Stimulated activated CD4-positive, alpha-beta T cell treated with anti-CD3 and anti-CD28 coated beads, TNF-alpha, amount 100 ng/mL, for 48 hours (primary cell): ENCODE data around the gene PHRF1.
"Not testable (repeated sequence)": the region's sequence is repeated elsewhere in the genome, so short reads cannot be mapped to it uniquely, and the experiment has no call there.

Experiments used
- DNase-seq, 3 donors: peaks; one replicate each; pipeline ENCODE4 v3.0.0-alpha.2; 2020; ENCODE audit warnings: low read depth in 3 of 3

The PHRF1 gene

GRCh38 chr11:635945-636510 is 59.8 kb downstream of the PHRF1 start:
- no peak for DNase-seq

GRCh38 chr11:636511-637332 is 60.5 kb downstream of the PHRF1 start, which contains the start of gene DRD4:
DRD4 (plus strand) TSS chr11:637269; CDS start chr11:637305, 36 bp downstream.
- no peak for DNase-seq

GRCh38 chr11:637333-637592 is 61.0 kb downstream of the PHRF1 start:
- no peak for DNase-seq

GRCh38 chr11:637593-638521 is 61.6 kb downstream of the PHRF1 start:
- DNase-seq, result no peak

GRCh38 chr11:638631-639331 is 62.5 kb downstream of the PHRF1 start:
- DNase-seq, result no peak

GRCh38 chr11:639332-639955 is 63.2 kb downstream of the PHRF1 start:
- DNase-seq, result no peak

- no peak for DNase-seq
Observed at GRCh38 chr11:640021-640706, 63.9 kb downstream of the PHRF1 start.

- no peak for DNase-seq
Observed at GRCh38 chr11:641806-642370, 65.6 kb downstream of the PHRF1 start.

GRCh38 chr11:643366-643765 is 67.1 kb downstream of the PHRF1 start:
- no peak for DNase-seq

- no peak for DNase-seq
Observed at GRCh38 chr11:643849-644738, 67.8 kb downstream of the PHRF1 start.

- no peak for DNase-seq
Observed at GRCh38 chr11:645536-645935, 69.3 kb downstream of the PHRF1 start.

- no peak for DNase-seq
Observed at GRCh38 chr11:646214-646613, 69.9 kb downstream of the PHRF1 start.

GRCh38 chr11:647672-648158 is 71.4 kb downstream of the PHRF1 start:
- DNase-seq, result not testable (repeated sequence)

GRCh38 chr11:650482-650881 is 74.2 kb downstream of the PHRF1 start:
- DNase-seq, result no peak

GRCh38 chr11:653136-653535 is 76.9 kb downstream of the PHRF1 start:
- not testable (repeated sequence) for DNase-seq

- DNase-seq, result no peak
Observed at GRCh38 chr11:653837-654236, 77.6 kb downstream of the PHRF1 start.

GRCh38 chr11:654444-654843 is 78.2 kb downstream of the PHRF1 start:
- not testable (repeated sequence) for DNase-seq

- DNase-seq, result no peak
Observed at GRCh38 chr11:655036-655726, 78.9 kb downstream of the PHRF1 start.

GRCh38 chr11:656426-656825 is 80.2 kb downstream of the PHRF1 start:
- DNase-seq, result no peak
